CD1c-positive myeloid dendritic cell (primary cell): ENCODE measurements around the gene HSPA12B.

Experiments
- DNase-seq: peaks from one replicate; pipeline ENCODE4 v3.0.0-alpha.2; 2016; ENCODE audit errors: extremely low spot score

The HSPA12B gene

GRCh38 chr20:3704087-3704486, 28.4 kb upstream of the HSPA12B start:
- no peak for DNase-seq

GRCh38 chr20:3705491-3705969, 27.0 kb upstream of the HSPA12B start:
- no peak for DNase-seq

- DNase-seq: no peak
Measured at GRCh38 chr20:3705970-3706739, 26.3 kb upstream of the HSPA12B start.

- DNase-seq: no peak
Measured at GRCh38 chr20:3706774-3707507, 25.5 kb upstream of the HSPA12B start.

- no peak for DNase-seq
Measured at GRCh38 chr20:3707508-3707899, 25.0 kb upstream of the HSPA12B start.

- no peak for DNase-seq
Measured at GRCh38 chr20:3710011-3710466, 22.4 kb upstream of the HSPA12B start.

- peak; percentile 66 for DNase-seq
Measured at GRCh38 chr20:3710703-3711483, 21.6 kb upstream of the HSPA12B start.

GRCh38 chr20:3711484-3711941, 21.0 kb upstream of the HSPA12B start:
- peak; percentile 61 for DNase-seq

GRCh38 chr20:3712279-3712873, 20.1 kb upstream of the HSPA12B start, which contains the start of gene SIGLEC1:
TSS of gene SIGLEC1 (minus strand) at chr20:3712600. CDS start at chr20:3707128, 5,472 bp downstream.
- DNase-seq: peak; percentile 96

- peak; percentile 88 for DNase-seq
Measured at GRCh38 chr20:3714092-3714491, 18.4 kb upstream of the HSPA12B start.

- peak; percentile 6 for DNase-seq
Measured at GRCh38 chr20:3716195-3716834, 16.2 kb upstream of the HSPA12B start.

GRCh38 chr20:3719046-3719445, 13.4 kb upstream of the HSPA12B start:
- no peak for DNase-seq

- DNase-seq: no peak
Measured at GRCh38 chr20:3720068-3720467, 12.4 kb upstream of the HSPA12B start.

GRCh38 chr20:3720626-3721025, 11.9 kb upstream of the HSPA12B start:
- no peak for DNase-seq

GRCh38 chr20:3721912-3722311, 10.6 kb upstream of the HSPA12B start:
- no peak for DNase-seq

- DNase-seq: no peak
Measured at GRCh38 chr20:3723284-3723683, 9.2 kb upstream of the HSPA12B start.

GRCh38 chr20:3724356-3724755, 8.1 kb upstream of the HSPA12B start:
- no peak for DNase-seq

GRCh38 chr20:3727401-3728021, 5.0 kb upstream of the HSPA12B start:
- peak; percentile 29 for DNase-seq

GRCh38 chr20:3728354-3728753, 4.1 kb upstream of the HSPA12B start:
- DNase-seq: no peak

- DNase-seq: no peak
Measured at GRCh38 chr20:3728876-3729275, 3.6 kb upstream of the HSPA12B start.

- no peak for DNase-seq
Measured at GRCh38 chr20:3729378-3729777, 3.1 kb upstream of the HSPA12B start.
